GM18517 (cell line): Measurements from ENCODE around the gene PNCK.
"Not testable (repeated sequence)": the region's sequence is repeated elsewhere in the genome, so short reads cannot be mapped to it uniquely, and the experiment has no call there.

Experiments used
- ATAC-seq: cut with Tn5 transposase; IDR thresholded peaks from one replicate; pipeline ENCODE4 v1.9.1; 2021; ENCODE audit warnings: mild to moderate bottlenecking, moderate library complexity; ENCODE audit not compliant: unreplicated experiment

Gene PNCK

DNA sequence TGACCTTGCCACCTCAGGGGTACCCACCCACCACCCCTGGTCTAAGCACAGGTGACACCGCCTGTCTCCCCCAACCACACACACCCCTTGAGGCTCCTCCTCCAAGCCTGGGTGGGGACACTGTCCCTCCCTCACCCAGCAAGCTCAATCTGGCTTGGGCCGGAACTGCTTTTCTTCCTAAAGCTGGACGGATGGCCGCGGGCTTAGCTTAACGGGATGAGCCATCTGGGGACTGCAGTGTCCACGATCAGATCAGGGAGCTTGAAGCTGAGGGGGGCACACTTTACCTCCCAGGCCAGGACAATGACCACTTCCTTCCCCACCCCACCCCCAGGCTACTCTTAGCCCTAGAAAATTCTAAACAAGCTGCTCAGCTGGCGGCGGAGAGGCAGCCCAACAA is 13.1 kb upstream of the PNCK start:
- ATAC-seq: no peak

DNA sequence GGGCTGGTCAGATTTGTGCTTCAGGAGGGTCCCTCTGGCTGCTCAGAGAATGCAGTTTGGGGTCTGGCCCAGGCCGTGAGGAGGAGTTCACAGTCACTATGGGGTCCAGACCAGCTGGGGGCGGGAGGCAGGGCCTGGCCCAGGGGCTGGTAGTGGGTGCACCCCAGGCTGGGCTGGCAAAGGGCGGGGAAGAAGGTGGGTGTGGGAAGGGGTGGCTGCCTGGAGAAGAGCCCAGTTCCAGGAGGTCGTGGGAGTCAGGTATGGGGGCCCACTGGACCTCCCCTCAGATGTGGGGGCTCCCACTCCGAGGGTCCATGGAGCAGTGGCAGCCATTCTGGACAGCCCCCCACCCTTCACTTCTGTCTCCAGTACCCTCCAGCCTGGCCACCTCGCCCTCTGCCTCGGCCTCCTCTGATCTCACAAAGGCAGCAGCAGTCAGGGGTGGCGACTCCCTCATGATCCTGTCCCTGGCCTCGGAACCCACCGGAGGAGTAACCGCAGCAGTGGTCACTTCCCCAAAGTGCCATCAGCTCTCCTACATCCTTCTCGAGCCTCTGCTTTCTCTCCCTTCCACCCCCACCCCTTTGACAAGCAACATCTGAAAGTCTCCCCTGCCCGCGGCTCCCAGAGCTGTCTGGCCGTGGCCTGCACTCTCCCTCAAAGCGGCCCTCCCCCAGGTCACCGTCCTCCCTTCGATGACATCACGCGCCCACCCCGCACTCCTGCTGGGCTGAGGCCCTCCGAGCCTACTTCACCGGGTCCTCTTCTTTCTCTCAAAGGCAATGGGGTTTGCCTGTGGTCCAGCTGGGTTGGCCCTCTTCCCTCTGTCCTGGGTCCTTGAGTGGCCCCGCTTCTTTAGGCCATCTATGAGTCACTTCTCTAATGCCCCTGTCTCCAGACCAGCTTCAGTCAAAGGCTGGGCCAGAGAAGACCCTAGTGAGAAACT is 12.4 kb upstream of the PNCK start:
- ATAC-seq: no peak

DNA sequence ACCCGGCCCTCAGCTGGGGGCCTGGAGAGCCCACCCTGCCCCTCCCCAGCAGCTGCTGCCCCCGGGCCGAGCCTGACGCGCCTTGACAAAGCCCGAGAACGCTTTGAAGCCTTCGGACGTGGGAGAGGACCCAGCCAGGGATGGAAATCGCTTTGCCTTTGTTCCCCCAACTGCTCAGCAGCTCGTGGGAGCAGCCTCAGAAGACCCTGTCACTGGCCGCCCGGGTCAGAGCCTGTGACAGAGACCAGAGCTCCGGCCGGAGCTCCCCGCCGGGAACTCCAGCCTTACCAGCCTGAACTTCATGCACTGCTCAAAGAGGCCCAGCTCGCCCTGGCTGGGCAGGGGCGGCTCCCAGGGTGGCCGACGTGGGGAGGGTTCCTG is 11.5 kb upstream of the PNCK start:
- no peak for ATAC-seq

DNA sequence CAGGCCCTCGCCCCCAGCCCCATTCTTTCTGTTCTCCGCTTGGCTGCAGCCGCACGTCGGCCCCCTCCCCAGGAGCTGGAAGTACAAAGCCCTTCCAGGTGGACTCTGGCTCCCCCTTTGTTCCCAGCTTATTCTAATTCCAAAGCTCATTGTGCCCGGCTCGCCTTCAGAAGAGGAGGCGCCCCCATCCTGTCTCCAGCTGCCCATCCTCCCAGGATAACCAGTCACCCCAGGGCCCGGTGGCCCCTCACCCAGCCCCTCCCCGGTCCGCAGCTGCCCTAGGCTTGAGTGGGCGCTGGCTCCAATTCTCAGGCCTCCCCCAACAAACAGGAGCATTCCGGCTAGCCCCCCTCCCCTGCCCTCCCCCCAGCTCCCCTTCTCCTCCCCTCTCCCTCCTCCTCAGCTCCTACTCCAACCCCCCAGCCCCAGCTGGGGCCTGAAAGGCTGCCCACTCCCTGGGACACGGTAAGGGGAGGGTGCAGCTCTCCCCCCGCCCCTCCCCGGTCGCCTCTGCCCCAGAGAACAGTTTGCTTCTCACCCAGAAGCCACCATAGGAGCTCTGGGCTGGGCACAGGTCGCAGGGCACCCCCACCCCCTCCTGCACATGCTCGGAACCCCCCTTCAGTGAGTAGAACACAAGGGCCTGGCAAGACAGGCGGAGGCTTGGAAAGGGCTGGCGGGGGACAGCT is 11.0 kb upstream of the PNCK start:
- ATAC-seq: no peak

DNA sequence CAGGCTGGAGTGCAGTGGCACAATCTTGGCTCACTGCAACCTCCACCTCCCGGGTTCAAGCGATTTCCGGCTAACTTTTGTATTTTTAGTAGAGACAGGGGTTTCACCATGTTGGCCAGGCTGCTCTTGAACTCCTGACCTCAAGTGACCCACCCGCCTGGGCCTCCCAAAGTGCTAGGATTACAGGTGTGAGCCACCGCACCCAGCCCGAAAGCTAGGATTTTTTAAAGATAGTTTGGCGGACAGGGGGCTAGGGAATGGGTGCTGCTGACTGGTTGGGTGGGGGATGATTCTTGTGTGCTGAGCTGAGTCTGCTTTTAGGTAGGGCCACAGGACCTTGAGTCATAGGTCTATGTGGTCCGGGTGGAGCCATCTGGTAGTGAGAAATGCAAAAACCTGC is 9.9 kb upstream of the PNCK start:
- ATAC-seq: not testable (repeated sequence)

DNA sequence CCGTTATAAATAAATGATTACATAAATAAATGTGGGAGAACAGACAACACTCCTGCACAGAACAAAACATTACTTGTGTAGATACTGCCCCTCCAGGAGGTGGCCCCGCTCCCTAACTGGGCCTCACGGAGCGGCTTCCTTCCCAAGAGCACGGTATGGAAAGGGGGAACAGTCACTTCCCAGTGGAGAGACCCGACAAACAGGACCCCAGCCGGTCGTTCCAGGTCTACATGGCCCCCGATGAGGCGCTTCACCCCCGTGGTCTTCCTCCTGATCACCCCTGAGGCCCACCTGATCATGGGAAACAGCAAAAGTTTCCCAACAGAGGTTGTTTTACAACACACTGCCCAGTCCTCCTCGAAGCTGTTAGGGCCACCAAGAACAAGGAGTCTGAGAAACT is 7.6 kb upstream of the PNCK start:
- no peak for ATAC-seq

DNA sequence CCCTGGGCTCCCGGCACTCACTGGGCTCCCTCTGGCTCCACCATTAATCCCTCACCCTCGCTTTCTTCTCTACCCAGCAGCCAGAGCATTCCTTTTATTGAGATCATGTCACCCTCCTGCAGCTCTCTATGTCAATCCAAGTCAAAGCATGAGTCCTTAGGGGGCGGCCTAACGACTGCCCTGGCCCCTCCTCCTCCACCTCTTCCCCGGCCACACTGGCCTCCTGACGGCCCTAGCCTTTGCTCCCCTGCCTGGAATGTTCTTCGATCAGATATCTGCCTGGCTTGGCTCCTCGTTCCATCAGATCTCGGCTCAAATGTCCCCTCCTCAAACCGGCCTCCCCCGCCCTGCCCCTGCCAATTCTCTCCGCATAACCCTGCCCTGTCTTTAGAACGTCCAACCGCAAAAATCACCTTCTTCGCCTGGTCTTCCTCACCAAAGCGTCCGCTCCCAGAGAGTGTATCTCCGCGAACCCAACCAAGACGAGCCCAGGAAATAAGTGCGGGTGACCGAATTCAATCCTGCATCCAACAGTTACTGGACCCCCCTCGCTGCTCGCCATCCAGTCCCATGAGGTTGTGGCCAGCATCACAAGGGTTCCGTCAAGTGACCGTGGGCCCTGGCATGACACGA is 722 bp upstream of the PNCK start:
- no peak for ATAC-seq

DNA sequence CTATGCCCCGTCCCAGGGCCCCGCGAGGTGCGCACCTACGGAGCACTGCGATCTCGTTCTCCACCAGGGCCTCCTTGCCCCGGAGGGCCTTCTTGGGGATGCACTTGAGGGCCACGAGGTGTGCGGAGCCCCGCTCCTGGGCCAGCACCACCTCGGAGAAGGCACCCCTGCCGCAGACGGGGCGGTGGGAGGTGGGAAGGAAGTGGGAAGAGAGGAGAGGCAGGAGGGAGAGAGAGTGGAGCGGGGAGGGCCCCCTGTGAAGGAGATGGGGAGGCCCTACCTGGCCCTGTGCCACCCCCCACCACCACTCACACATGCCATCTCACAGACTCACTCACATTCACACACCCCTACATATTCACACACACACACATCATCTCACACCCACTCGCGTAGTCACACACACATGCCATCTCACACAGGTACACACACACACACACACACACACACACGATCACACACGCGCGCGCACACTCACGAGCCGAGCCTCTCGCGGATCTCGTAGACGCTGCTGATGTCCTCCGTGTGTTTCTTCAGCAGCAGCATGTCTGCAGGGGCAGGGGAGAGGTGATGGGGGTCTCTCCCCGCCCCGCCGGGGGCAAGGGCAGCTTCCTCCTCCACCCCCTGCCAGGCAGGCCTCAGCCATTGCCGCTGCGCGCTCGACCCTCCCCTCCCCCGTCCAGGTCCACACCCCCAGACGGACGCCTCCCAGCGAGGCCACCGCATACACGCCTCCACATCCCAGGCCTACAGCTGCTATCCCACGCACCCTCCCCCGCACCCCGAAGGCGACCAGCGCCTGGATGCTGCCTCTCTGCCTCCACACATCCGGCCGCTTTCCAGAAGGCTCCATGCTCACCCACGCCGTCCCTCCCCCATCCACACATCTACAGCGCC is 834 bp downstream of the PNCK start:
- no peak for ATAC-seq

DNA sequence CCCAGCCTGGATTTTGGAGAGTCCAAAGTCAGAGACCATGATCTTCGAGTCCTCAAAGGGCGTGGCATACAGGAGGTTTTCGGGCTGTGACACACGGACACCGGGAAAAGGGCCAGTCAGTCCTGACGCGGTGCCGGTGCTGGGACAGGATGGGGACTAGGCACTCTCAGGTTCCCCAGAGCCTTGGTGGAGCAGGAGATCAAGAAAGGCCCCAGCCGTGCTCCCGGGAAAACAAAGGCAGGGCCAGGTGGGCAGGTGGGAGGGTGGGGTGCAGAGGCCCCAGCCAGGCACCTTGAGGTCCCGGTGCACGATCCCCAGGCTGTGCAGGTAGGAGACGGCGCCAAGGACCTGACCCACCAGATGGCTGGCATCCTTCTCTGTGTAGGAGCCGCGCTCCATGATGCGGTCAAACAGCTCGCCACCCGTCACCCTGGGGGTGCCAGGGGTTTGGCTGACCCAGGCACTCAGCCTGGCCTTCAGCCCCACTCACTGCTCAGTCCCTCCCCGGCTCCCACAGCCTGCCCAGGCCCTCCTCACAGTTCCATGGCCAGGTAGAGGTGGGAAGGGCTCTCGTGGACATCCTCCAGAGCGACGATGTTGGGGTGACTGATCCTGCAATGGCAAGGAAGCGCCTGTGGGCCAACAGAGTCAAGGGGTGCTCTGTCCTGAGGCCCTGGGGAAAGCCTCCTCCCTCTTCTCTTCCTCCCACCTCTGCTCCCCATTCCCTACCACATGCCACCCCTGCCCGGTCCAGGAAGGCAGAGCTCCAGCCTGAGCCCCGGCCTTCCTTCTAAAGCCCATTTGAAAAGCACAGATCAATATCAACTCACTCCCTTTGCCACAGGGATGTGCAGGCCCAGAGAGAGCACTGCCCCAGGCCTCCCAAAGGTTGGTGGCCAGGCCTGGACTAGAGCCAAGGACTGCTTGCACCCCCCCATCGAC is 1.8 kb downstream of the PNCK start:
- no peak for ATAC-seq

DNA sequence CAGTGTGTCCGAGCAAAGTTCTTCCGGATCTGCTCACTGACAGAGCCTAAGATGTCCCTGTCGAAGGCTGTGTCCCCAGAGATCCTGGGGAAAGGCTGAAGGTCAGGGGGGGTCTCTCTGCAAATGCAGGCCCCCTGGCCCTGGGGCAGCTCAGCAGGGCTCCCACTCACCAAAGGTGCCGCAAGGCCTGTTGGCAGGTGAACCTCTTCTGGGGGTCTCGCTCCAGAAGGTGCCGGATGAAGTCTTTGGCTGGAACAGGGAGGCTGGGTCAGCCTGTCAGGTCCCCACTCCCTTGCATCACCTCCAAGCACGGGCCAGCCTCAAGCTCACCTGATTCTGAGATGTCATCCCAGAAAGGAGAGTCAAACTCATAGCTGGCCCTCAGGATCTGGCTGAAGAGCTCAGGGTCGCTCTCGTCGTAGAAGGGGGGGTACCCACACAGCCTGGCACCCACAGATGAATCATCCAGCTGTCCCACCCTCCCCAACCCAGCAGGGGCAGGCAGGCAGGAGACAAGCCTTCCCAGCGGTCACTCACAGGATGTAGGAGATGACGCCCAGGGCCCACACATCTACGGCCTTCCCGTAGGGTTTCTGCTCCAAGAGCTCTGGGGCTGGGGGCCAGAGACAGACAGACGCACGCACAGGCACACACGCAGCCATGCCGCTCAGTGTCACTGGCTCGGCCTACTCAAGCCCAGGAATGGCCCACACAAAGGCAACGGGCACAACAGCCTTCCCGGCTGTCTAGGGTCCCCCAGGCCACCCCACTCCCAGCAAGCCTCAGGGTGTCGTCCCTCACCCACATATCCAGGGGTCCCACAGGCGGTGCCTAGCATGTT is 2.6 kb downstream of the PNCK start:
- no peak for ATAC-seq

DNA sequence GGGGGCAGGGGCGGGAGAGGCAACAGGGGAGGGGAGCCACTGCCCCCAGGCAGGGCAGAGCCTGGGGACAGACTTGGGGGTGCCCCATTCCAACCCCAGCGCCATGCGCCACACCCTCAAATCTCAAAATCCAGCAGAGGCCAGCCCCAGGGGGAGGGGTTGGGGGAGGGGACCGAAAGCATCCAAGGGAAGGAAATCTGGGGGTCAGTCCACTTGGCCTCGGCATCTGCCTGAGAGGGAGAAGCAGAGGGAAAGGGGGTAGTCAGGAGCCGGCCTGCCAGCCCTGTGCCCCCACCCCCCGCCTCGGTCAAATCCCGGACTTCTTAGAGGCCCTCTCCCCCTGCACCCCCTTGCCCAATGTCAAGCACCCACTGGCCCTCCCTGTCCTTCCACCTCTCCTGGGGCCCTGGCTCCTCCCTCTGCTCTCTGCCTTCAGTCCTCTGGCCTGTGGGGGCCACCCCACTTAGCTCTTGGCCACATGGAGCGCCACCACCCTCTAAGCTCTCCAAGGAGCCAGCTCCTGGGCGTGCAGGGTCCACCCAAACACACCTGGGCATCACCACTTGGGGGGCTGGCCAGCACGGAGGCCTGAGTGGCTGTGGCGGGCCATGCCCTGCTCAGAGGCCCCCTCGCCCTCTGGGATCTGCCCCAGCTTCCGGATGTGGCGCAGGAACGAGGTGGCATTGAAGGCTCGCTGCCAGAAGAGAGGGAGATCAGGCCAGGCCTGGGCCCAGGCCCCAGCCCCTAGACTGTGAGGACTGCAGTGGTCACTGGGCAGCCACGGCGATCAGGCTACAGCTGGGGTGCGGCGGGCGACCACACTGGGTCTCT is 3.5 kb downstream of the PNCK start:
- no peak for ATAC-seq

DNA sequence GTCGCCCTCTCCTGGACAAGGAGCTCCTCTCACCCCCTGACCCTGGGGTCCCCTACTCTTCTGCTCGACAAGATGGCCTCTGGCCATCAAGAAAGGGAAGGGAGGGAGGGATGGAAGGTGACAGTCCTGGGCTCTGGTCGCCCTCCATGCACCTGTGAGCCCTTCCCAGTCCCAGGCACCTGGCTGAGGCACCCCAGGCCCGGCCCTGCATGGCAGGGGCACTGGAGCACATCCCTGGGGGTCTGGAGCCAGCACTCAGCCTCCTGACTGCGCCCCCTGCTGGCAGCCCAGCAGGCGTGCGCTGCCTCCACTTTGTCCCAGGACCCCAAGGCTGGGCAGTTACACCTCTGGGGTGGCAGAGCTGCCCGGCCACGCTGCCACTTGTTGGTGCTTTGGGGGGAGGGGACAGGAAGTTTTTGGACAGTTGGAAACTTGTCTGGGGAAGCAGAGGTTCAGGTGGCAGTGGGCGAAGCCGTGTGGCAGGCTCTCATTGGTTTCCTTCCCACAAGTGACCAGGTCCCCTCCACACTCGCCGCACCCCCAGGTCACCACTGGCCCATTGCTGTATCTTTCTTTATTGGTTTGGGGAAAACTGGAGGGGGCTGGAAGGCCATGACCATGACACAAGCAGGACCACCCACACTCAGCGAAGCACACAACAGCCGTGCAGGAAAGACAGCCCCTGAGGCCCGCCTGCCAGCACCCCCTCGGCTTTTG is 4.3 kb downstream of the PNCK start:
- ATAC-seq: no peak

DNA sequence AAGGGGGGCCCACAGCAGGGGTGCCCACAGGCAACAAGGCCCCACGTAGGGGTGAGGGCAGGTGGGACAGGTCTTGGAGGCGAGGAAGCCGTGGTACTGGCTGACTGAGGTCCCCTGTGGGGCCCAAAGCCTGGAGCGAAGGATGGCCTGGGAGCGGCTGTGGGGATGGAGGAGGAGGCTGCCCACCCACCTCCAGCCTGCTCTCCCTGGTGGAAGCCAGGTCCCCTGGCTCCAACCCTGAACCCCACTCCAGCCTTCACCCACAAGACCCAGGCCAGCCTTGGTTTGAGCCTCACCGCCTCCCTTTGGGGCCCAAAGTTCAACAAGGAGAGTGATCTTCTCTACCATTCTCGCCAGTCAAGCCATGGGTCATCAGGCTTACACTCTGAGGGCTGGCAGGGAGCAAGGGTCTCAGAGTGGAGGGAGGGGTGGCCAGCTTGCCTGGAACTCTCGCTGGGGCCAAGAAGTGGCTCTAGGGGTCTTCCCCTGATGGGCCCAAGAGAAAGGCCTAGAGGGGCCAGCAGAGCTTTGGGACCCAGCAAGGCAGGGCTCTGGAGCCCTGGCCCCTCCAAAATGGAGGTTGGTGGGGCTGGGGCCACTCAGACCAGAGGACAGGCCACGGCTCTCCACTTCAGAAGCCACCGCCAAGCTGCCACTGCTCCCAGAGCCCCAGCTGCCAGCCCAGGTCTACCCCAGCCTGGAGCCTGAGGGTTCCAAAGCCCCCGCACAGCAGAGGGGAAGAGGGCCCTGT is 5.0 kb downstream of the PNCK start:
- no peak for ATAC-seq

DNA sequence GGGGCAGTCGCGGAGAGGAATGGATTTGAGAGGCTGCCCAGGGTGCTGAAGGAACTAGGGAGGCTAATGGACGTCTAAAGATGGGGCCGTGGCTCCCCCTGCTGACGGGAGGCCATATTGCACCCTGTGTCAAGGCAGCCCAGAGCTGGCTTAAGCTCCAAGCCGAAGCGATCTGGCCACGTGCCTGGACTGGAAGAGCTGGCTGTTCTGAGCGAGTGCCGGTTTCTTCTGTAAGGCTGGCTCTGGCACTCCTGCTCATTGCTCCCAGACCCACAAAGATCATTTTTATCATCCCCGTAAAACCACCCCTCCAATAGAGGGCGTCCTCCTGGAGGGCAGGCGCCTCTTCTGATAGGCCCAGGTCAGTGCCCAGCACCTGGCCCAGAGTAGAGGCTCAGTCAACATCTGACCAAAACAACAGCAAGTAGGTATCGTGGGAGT is 5.6 kb downstream of the PNCK start:
- ATAC-seq: no peak

DNA sequence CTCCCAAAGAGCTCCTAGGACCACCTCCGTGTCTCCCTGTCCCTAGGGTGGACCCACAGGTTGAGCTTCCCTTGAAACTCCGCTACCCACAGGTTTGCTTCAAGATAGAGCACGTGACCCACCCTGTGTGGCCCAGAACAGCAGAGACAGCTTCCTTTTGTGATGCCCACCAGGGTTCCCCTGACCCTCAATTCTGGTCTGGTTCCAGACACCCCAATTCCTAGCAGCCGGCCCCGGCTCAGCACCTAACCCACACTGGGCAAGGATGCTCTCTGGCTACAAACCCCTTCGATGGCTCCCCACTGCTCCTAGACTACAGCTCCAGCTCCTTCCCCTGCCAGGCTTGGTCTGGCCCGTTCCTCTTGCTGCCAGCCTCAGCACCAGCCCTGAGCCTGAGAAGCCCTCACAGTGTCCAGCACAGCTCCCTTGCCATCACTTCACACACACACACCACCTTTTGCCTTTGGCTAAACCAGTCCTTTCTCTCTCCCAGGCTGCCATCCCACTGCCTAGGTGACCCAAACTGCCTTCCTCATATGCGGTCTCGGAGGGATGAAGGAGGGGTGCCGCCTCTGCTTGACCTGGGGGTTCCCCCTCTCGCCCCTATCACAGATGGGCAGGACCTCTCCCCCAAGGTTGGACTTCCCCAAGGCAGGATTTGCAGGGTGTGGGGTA is 6.2 kb downstream of the PNCK start:
- ATAC-seq: no peak

DNA sequence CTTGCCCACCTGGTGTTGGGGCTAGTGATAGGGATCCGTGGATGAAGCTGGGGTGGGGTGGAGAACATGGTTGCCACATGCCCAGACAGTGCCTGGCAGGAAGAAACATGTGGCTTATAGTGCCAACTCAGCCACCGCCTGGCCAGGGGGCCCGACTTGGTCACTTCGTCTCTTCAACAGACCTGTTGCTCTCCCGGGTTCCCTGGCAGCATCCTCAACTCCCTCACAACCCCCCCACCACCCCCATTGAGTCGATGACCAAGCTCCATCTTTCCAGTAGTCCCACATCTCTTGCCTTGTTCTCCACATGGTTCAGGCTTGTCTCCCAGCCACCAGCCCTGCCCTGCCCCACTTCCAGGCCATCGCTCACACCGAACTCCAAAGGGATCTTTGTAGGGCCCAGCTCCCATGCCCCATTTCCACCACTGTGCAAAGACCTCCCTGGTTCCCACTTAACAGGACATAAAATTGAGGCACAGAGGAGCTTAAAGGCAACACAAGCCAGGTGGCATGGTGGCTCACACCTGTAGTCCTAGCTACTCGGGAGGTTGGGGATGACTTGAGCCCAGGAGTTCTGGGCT is 7.8 kb downstream of the PNCK start:
- no peak for ATAC-seq
